A549 (cell line): Measurements from ENCODE around the gene POMT1. TPM values are rescaled to one million over a fixed set of nuclear protein-coding genes. Genes with fewer than 3 reads are reported as not detected.

Experiments used
- ATAC-seq, 2 experiments: fragments of 200-7000 bp in 1 of 2; fragments of >200 bp in 1 of 2; cut with Nextera tagmentation in 1 of 2; cut with Tn5 transposase in 1 of 2; 3 replicates each; pipeline versions ENCODE4 v1.8.0 to v1.9.1; 2018 to 2020; ENCODE audit warnings: mild to moderate bottlenecking in 1 of 2, moderate library complexity in 1 of 2
- CTCF ChIA-PET: fragments of 300-600 bp; sonication (Branson Sonifier 250); formaldehyde crosslinking; extraction: SDS; loops from one replicate; lab custom pipeline; 2021; ENCODE audit warnings: antibody characterized with exemption, inconsistent platforms; lab: Yijun Ruan, JAX
- POLR2A ChIA-PET: fragments of 350-600 bp; formaldehyde crosslinking; extraction: SDS; loops from one replicate; lab custom pipeline; 2021; ENCODE audit warnings: antibody characterized with exemption, inconsistent platforms; lab: Yijun Ruan, JAX
- DNase-seq, 2 experiments: peaks; one replicate each; pipeline versions ENCODE4 v3.0.0 to v3.0.0-alpha.2; 2011 to 2016; ENCODE audit warnings: low read depth in 1 of 2, low spot score in 1 of 2
- FAIRE-seq: peaks from 2 replicates; lab custom pipeline; 2011; peaks lifted over from hg19 to GRCh38; lab: Jason Lieb, UNC
- H3K27ac ChIP-seq, 2 experiments: fragments of >200 bp; sonication (Bioruptor Twin); formaldehyde crosslinking; 3 replicates each; pipeline ENCODE4 v1.5.1; 2016 to 2017
- H3K4me1 ChIP-seq: fragments of >200 bp; sonication (Bioruptor Twin); formaldehyde crosslinking; 3 replicates; pipeline ENCODE4 v1.6.1; 2016
- H3K4me2 ChIP-seq: fragments of >200 bp; sonication (Bioruptor Twin); formaldehyde crosslinking; 3 replicates; pipeline ENCODE4 v1.6.1; 2016
- H3K4me3 ChIP-seq: fragments of >200 bp; sonication (Bioruptor Twin); formaldehyde crosslinking; 3 replicates; pipeline ENCODE4 v1.5.1; 2016
- H3K9me3 ChIP-seq: fragments of >200 bp; sonication (Bioruptor Twin); formaldehyde crosslinking; 3 replicates; pipeline ENCODE4 v1.6.1; 2016
- CBX2 ChIP-seq: fragments of 200-600 bp; sonication (generic); IDR thresholded peaks from 2 replicates; pipeline ENCODE4 v1.6.1; 2016; ENCODE audit warnings: low read depth, mild to moderate bottlenecking, borderline replicate concordance
- CEBPB ChIP-seq, 2 experiments: fragments of >200 bp in 1 of 2; sonication (Bioruptor Twin) in 1 of 2; formaldehyde crosslinking in 1 of 2; IDR thresholded peaks; 2 replicates each; pipeline ENCODE4 v1.6.1; 2012 to 2016
- EHMT2 ChIP-seq: fragments of 200-600 bp; sonication (generic); IDR thresholded peaks from 2 replicates; pipeline ENCODE4 v1.6.1; 2016; ENCODE audit warnings: antibody characterized with exemption, low read depth, mild to moderate bottlenecking, moderate library complexity
- FOSL2 ChIP-seq, 2 experiments: fragments of 450-650 bp in 1 of 2; fragments of >200 bp in 1 of 2; sonication (Bioruptor Twin) in 1 of 2; formaldehyde crosslinking; IDR thresholded peaks; 2 replicates each; pipeline versions ENCODE4 v1.5.0 to v1.6.1; 2016 to 2020; ENCODE audit warnings: mild to moderate bottlenecking in 1 of 2, moderate library complexity in 1 of 2
- HDAC2 ChIP-seq: fragments of 200-600 bp; sonication (generic); IDR thresholded peaks from 2 replicates; pipeline ENCODE4 v1.6.1; 2016
- HEYL ChIP-seq: fragments of 250-450 bp; sonication (Bioruptor Pico); IDR thresholded peaks from 2 replicates; pipeline ENCODE4 v1.8.0; 2021; ENCODE audit warnings: mild to moderate bottlenecking, moderate library complexity
- HOXB13 ChIP-seq: fragments of 250-450 bp; sonication (Bioruptor Pico); IDR thresholded peaks from 2 replicates; pipeline ENCODE4 v1.5.0; 2020; ENCODE audit warnings: low read depth, mild to moderate bottlenecking, moderate library complexity
- JUN ChIP-seq, 2 experiments: fragments of >200 bp; sonication (Bioruptor Twin); formaldehyde crosslinking; IDR thresholded peaks; 2 replicates in 1 of 2; 3 replicates in 1 of 2; pipeline ENCODE4 v1.6.1; 2016 to 2017
- KDM5A ChIP-seq: fragments of 200-600 bp; sonication (generic); IDR thresholded peaks from 2 replicates; pipeline ENCODE4 v1.6.1; 2016; ENCODE audit warnings: antibody characterized with exemption, mild to moderate bottlenecking
- MAFK ChIP-seq: fragments of 450-650 bp; IDR thresholded peaks from 2 replicates; pipeline ENCODE4 v1.6.1; 2014; ENCODE audit not compliant: partially characterized antibody
- MAZ ChIP-seq: fragments of 150-350 bp; IDR thresholded peaks from 2 replicates; pipeline ENCODE4 v1.6.1; 2014; ENCODE audit warnings: antibody characterized with exemption, low read depth, low read length, borderline replicate concordance
- PHF8 ChIP-seq: fragments of 200-600 bp; sonication (generic); IDR thresholded peaks from 2 replicates; pipeline ENCODE4 v1.6.1; 2016; ENCODE audit warnings: low read depth, mild to moderate bottlenecking, antibody characterized with exemption, moderate library complexity, borderline replicate concordance
- POLR2AphosphoS2 ChIP-seq: conservative IDR thresholded peaks from 2 replicates; pipeline ENCODE4 v1.6.1; 2012; ENCODE audit warnings: low read length, improper control_type of control experiment, inconsistent platforms
- RARB ChIP-seq: fragments of 250-450 bp; sonication (Bioruptor Pico); IDR thresholded peaks from 2 replicates; pipeline ENCODE4 v1.8.0; 2021; ENCODE audit warnings: mild to moderate bottlenecking, moderate library complexity
- RFX5 ChIP-seq: fragments of 450-650 bp; IDR thresholded peaks from 2 replicates; pipeline ENCODE4 v1.7.1; 2014; ENCODE audit warnings: antibody characterized with exemption, mild to moderate bottlenecking, moderate library complexity
- SREBF2 ChIP-seq: fragments of 450-650 bp; IDR thresholded peaks from 2 replicates; pipeline ENCODE4 v1.6.1; 2014; ENCODE audit warnings: mild to moderate bottlenecking, moderate library complexity
- TFCP2L1 ChIP-seq: fragments of 250-450 bp; sonication (Bioruptor Pico); IDR thresholded peaks from 2 replicates; pipeline ENCODE4 v1.5.0; 2021; ENCODE audit warnings: mild to moderate bottlenecking
- TP53 ChIP-seq: fragments of 250-450 bp; sonication (Bioruptor Pico); IDR thresholded peaks from 2 replicates; pipeline ENCODE4 v1.5.0; 2021; ENCODE audit warnings: mild to moderate bottlenecking, moderate library complexity
- WGBS: methylation state at CpG from one replicate; pipeline ENCODE4 v1.1.6; 2017; ENCODE audit errors: missing lambda C conversion rate; 5-methylcytosine and 5-hydroxymethylcytosine counted together
- polyA plus RNA-seq, 4 experiments: library from polyadenylated mRNA; depleted of rRNA in 3 of 4; stranded (reverse); fragments of >200 nt; fragmentation: RNase III in 1 of 4; extraction: RNeasy Plus Mini Kit Qiagen cat#74134 plus additional on column Dnase treatment in 1 of 4; gene quantifications; 2 replicates in 3 of 4; 3 replicates in 1 of 4; pipeline ENCODE4 v1.2.3, GENCODE V29; 2011 to 2017
- TF ChIP-seq, protein P1 (sequence below): fragments of 250-450 bp; sonication (Bioruptor Pico); IDR thresholded peaks from 2 replicates; pipeline ENCODE4 v1.5.0; 2020; ENCODE audit warnings: low read depth, mild to moderate bottlenecking, moderate library complexity
- TF ChIP-seq, protein P2 (sequence below): fragments of 250-450 bp; sonication (Bioruptor Pico); IDR thresholded peaks from 2 replicates; pipeline ENCODE4 v1.5.0; 2021; ENCODE audit warnings: mild to moderate bottlenecking, moderate library complexity, borderline replicate concordance
- TF ChIP-seq, protein P3 (sequence below): IDR thresholded peaks from 2 replicates; pipeline ENCODE4 v1.6.1; 2012; ENCODE audit warnings: low read depth, borderline replicate concordance
- TF ChIP-seq, protein P4 (sequence below): fragments of 200-600 bp; sonication (generic); IDR thresholded peaks from 2 replicates; pipeline ENCODE4 v1.6.1; 2016; ENCODE audit warnings: antibody characterized with exemption, mild to moderate bottlenecking, moderate library complexity
- TF ChIP-seq, protein P5 (sequence below): IDR thresholded peaks from 2 replicates; pipeline ENCODE4 v1.6.1; 2012

POMT1 gene
- polyA plus RNA-seq, 2 of the 4 experiments (the other 2 are of a cell fraction): 16.5 to 17.7 TPM

DNA sequence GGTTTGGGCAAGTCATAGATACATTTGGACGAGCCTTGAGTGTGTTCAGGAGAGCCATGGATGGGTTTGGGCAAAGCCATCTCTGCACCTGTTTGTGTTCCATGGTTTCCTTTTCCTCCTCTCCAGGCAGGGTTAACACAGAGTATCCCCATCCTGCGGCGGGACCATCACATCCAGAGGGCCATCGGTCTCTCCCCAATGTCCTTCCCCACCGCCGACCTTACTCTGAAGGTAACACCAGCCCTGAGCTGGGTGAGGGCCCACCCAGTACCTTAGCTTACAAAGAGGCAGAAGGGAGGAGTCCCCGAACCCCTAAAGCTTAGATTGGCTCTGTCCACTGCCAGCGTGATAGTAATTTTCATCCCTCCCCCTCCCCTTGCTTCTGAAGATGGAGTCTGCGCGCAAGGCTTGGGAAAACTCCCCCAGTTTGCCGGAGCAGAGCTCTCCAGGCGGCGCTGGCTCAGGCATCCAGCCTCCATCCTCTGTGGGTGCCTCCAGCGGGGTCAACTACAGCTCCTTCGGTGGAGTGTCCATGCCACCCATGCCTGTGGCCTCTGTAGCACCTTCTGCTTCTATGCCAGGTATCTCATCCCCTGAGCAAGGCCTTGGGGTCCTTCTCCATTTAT is 18.0 kb upstream of the POMT1 start (continued):
- TF ChIP-seq HDAC2 (no peak), RFX5 (no peak)
- TF ChIP-seq, protein P1, sequence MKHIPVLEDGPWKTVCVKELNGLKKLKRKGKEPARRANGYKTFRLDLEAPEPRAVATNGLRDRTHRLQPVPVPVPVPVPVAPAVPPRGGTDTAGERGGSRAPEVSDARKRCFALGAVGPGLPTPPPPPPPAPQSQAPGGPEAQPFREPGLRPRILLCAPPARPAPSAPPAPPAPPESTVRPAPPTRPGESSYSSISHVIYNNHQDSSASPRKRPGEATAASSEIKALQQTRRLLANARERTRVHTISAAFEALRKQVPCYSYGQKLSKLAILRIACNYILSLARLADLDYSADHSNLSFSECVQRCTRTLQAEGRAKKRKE (CRISPR knock-in tag): no peak

DNA sequence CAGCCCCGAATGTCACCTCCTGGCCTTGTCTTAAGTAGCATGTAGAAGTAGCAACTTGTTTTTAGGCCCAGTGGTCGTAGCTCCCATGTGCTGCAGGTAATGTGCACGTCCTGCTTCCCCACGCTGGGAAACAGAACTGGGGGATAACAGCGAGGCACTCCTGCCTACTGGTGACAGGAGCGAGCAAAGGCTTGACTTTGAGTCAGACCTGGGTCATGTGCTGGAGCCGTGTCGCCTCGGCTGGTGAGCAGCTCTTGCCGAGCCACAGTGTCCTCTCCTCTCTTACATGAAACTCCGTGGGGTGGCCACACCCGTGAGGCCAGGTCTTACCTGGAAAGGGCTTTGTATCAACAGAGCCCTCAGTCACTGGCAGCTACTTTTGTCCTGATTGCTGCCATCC is 17.5 kb upstream of the POMT1 start:
- Histone ChIP-seq H3K4me2 (no peak overlapping the region), H3K9me3 (no peaks in the 10 kb centered on the region), H3K4me1 (no peaks in the 10 kb centered on the region), H3K4me3 (no peak overlapping the region), H3K27ac (no peak overlapping the region)
- ChIA-PET POLR2A (no interaction called here), CTCF (interaction anchor here (0.9 to 1.4 kb wide), 6 partner anchors 9 to 255 kb away, joined by 3 to 4 read pairs (median 3); no protein-coding TSS in a partner anchor)
- TF ChIP-seq FOSL2 (IDR thresholded peaks at IDR 0.05) (no peak), FOSL2 (CRISPR knock-in tag; IDR thresholded peaks at IDR 0.05) (no peak), EHMT2 (no peak), PHF8 (no peak), POLR2AphosphoS2 (no peak), CEBPB (IDR thresholded peaks at IDR 0.05) (no peak), KDM5A (no peak), RARB (CRISPR knock-in tag) (no peak), MAZ (no peak)
- TF ChIP-seq, protein P1 (CRISPR knock-in tag): no peak
- TF ChIP-seq, protein P2, sequence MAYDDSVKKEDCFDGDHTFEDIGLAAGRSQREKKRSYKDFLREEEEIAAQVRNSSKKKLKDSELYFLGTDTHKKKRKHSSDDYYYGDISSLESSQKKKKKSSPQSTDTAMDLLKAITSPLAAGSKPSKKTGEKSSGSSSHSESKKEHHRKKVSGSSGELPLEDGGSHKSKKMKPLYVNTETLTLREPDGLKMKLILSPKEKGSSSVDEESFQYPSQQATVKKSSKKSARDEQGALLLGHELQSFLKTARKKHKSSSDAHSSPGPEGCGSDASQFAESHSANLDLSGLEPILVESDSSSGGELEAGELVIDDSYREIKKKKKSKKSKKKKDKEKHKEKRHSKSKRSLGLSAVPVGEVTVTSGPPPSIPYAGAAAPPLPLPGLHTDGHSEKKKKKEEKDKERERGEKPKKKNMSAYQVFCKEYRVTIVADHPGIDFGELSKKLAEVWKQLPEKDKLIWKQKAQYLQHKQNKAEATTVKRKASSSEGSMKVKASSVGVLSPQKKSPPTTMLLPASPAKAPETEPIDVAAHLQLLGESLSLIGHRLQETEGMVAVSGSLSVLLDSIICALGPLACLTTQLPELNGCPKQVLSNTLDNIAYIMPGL (CRISPR knock-in tag): no peak
- TF ChIP-seq, protein P3, sequence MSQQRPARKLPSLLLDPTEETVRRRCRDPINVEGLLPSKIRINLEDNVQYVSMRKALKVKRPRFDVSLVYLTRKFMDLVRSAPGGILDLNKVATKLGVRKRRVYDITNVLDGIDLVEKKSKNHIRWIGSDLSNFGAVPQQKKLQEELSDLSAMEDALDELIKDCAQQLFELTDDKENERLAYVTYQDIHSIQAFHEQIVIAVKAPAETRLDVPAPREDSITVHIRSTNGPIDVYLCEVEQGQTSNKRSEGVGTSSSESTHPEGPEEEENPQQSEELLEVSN: no peak
- no peak for DNase-seq
- FAIRE-seq: no peak
- 85% methylated on average over 12 of the region's 12 CpGs for WGBS
- no peak for ATAC-seq

DNA sequence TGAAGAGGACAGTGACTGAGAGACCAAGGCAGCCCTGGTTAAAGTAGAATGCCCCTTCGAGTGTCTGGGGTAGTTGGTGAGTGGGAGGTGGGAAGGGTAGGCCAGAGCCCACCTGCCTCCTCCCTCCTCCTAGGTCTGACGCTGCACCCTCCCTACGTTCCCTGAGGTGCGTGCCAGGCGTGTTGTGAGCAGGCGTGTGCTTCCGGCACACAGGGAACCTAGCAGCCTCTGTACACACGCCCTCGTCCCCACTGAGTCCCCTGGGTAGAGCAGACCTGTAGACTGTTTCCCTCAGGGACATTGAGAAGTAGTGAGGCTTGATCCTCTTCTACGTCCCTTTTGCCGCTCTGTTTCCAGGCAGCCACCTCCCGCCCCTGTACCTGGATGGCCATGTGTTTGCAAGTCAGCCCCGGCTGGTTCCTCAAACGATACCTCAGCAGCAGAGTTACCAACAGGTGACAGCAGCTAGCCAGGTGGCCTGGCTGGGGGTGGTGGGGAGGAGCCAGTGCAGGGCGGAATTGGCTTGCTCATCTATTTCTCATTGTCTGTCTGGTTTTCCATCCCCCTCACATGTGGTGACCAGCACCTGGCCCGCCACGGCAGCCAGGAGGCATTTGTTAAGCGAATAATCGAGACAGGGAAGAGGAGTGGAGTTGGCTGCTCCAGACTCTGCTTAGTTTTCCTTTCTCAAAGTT is 16.8 kb upstream of the POMT1 start:
- ATAC-seq: no peak
- WGBS: 89% methylated on average over 19 of the region's 19 CpGs
- no peak overlapping the region for H3K4me2 ChIP-seq
- CTCF ChIA-PET: interaction anchor here (1.0 to 1.4 kb wide), 4 partner anchors 9 to 150 kb away, joined by 3 to 4 read pairs (median 3); no protein-coding TSS in a partner anchor
- H3K4me1 ChIP-seq: no peaks in the 10 kb centered on the region
- H3K9me3 ChIP-seq: no peaks in the 10 kb centered on the region
- no peak overlapping the region for H3K4me3 ChIP-seq
- POLR2A ChIA-PET: no interaction called here
- H3K27ac ChIP-seq: no peak overlapping the region
- FAIRE-seq: no peak
- DNase-seq: no peak
- TF ChIP-seq SREBF2: no peak
- no peak for TF ChIP-seq TFCP2L1 (CRISPR knock-in tag)
- TF ChIP-seq, protein P4, sequence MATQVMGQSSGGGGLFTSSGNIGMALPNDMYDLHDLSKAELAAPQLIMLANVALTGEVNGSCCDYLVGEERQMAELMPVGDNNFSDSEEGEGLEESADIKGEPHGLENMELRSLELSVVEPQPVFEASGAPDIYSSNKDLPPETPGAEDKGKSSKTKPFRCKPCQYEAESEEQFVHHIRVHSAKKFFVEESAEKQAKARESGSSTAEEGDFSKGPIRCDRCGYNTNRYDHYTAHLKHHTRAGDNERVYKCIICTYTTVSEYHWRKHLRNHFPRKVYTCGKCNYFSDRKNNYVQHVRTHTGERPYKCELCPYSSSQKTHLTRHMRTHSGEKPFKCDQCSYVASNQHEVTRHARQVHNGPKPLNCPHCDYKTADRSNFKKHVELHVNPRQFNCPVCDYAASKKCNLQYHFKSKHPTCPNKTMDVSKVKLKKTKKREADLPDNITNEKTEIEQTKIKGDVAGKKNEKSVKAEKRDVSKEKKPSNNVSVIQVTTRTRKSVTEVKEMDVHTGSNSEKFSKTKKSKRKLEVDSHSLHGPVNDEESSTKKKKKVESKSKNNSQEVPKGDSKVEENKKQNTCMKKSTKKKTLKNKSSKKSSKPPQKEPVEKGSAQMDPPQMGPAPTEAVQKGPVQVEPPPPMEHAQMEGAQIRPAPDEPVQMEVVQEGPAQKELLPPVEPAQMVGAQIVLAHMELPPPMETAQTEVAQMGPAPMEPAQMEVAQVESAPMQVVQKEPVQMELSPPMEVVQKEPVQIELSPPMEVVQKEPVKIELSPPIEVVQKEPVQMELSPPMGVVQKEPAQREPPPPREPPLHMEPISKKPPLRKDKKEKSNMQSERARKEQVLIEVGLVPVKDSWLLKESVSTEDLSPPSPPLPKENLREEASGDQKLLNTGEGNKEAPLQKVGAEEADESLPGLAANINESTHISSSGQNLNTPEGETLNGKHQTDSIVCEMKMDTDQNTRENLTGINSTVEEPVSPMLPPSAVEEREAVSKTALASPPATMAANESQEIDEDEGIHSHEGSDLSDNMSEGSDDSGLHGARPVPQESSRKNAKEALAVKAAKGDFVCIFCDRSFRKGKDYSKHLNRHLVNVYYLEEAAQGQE: no peak
- no peak for TF ChIP-seq CBX2
- no peak for TF ChIP-seq TP53 (CRISPR knock-in tag)
- no peak for TF ChIP-seq HOXB13 (CRISPR knock-in tag)
- no peak for TF ChIP-seq POLR2AphosphoS2
- TF ChIP-seq HDAC2: no peak
- no peak for TF ChIP-seq HEYL (CRISPR knock-in tag)
- TF ChIP-seq MAFK: no peak
- TF ChIP-seq, protein P1 (CRISPR knock-in tag): no peak
- TF ChIP-seq, protein P5, sequence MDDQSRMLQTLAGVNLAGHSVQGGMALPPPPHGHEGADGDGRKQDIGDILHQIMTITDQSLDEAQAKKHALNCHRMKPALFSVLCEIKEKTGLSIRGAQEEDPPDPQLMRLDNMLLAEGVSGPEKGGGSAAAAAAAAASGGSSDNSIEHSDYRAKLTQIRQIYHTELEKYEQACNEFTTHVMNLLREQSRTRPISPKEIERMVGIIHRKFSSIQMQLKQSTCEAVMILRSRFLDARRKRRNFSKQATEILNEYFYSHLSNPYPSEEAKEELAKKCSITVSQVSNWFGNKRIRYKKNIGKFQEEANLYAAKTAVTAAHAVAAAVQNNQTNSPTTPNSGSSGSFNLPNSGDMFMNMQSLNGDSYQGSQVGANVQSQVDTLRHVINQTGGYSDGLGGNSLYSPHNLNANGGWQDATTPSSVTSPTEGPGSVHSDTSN: no peak
- no peak for TF ChIP-seq JUN (IDR thresholded peaks at IDR 0.05)
